B cell (primary cell): ENCODE data around the gene CFTR.
"Not testable (repeated sequence)": the region's sequence is repeated elsewhere in the genome, so short reads cannot be mapped to it uniquely, and the experiment has no call there.

Experiments
- CTCF ChIP-seq: fragments of 200-600 bp; IDR thresholded peaks from one replicate; pipeline ENCODE4 v1.8.0; 2022; ENCODE audit warnings: antibody characterized with exemption, mild to moderate bottlenecking
- EZH2 ChIP-seq: IDR thresholded peaks from 2 replicates; pipeline ENCODE4 v1.6.1; 2012; ENCODE audit warnings: borderline replicate concordance, low read depth, mild to moderate bottlenecking, moderate library complexity, low read length; ENCODE audit not compliant: insufficient read depth, poor library complexity, severe bottlenecking

GRCh38 chr7:117517194-117517593, 37.4 kb downstream of the CFTR start:
- not testable (repeated sequence) for TF ChIP-seq CTCF, EZH2
